Body of pancreas (tissue), 4 donors: ENCODE data around the gene SCAF4. TPM values are rescaled to one million over a fixed set of nuclear protein-coding genes. Genes with fewer than 3 reads are reported as not detected.

Experiments used
- ATAC-seq: fragments of 150-250 bp; one replicate; pipeline ENCODE4 v1.9.1; 2016
- DNase-seq, 4 donors: peaks; one replicate each; pipeline ENCODE4 v3.0.0-alpha.2; 2019
- H3K27ac ChIP-seq, 4 donors: fragments of 200-600 bp; sonication (generic); 1 replicate in 3 of 4; 2 replicates in 1 of 4; pipeline versions ENCODE4 v1.5.1 to v1.6.1; 2016 to 2019; ENCODE audit warnings: mild to moderate bottlenecking in 1 of 4, mixed read lengths in 1 of 4, moderate library complexity in 1 of 4
- H3K27me3 ChIP-seq, 2 donors: fragments of 200-600 bp; sonication (generic); one replicate each; pipeline ENCODE4 v1.6.0; 2016; ENCODE audit warnings: mild to moderate bottlenecking in 1 of 2
- H3K36me3 ChIP-seq, 2 donors: fragments of 200-600 bp; sonication (generic); replicated peaks in 1 of 2; 2 replicates each; pipeline ENCODE4 v1.5.1; 2016; ENCODE audit warnings: low read depth in 2 of 2; ENCODE audit not compliant: insufficient read depth in 1 of 2
- H3K4me1 ChIP-seq: fragments of 200-600 bp; sonication (generic); one replicate; pipeline ENCODE4 v1.6.0; 2016
- H3K4me3 ChIP-seq, 2 donors: fragments of 200-600 bp; sonication (generic); 1 replicate in 1 of 2; 2 replicates in 1 of 2; pipeline ENCODE4 v1.5.1; 2016 to 2019
- H3K9me3 ChIP-seq, 3 donors: fragments of 200-600 bp; sonication (generic); 1 replicate in 2 of 3; 2 replicates in 1 of 3; pipeline ENCODE4 v1.5.1; 2016
- CTCF ChIP-seq, 7 experiments: fragments of 450-650 bp in 4 of 7; fragments of 200-600 bp in 3 of 7; sonication (generic) in 3 of 7; IDR thresholded peaks; one replicate each; pipeline ENCODE4 v1.5.1; 2016 to 2019; ENCODE audit warnings: antibody characterized with exemption in 7 of 7
- POLR2A ChIP-seq, 3 donors: fragments of 450-650 bp; IDR thresholded peaks; one replicate each; pipeline ENCODE4 v1.6.1; 2016; ENCODE audit warnings: antibody characterized with exemption in 3 of 3, mild to moderate bottlenecking in 2 of 3
- WGBS, 2 donors: methylation state at CpG; one replicate each; pipeline ENCODE4 v1.1.5; 2017; 5-methylcytosine and 5-hydroxymethylcytosine counted together
- intact Hi-C: fragments of 100-400 bp; cut with DNase I; formaldehyde crosslinking; loops from one replicate; pipeline ENCODE4 v1.15.1; 2023
- total RNA-seq, 2 donors: library from RNA; depleted of rRNA; stranded (reverse); fragments of >200 nt; gene quantifications; one replicate each; pipeline ENCODE4 v1.1.0, GENCODE V29; 2016

SCAF4 gene
- total RNA-seq, 2 donors from 2014 or later: 9.2 to 11.4 TPM

- Histone ChIP-seq H3K27ac (no peak overlapping the region), H3K9me3 (no peaks in the 10 kb centered on the region), H3K4me1 (peaks cover 62% of the 10 kb centered on the region), H3K36me3 (no peaks in the 10 kb centered on the region), H3K27me3 (no peaks in the 10 kb centered on the region), H3K4me3 (no peak overlapping the region)
- DNase-seq: no peak
- no peak for ATAC-seq
- intact Hi-C loops: no loop called here
- 33 to 34% methylated on average over 3 of the region's 3 CpGs for WGBS, 2 donors
- no peak for TF ChIP-seq CTCF (IDR thresholded peaks at IDR 0.05)
- TF ChIP-seq POLR2A (IDR thresholded peaks at IDR 0.05): no peak
These were observed 3.0 kb downstream of the SCAF4 start for GRCh38 chr21:31728952-31729351.

- Histone ChIP-seq H3K36me3 (no peaks in the 10 kb centered on the region), H3K4me1 (peaks cover 57% of the 10 kb centered on the region), H3K4me3 (no peak overlapping the region), H3K27ac (no peak overlapping the region), H3K27me3 (no peaks in the 10 kb centered on the region), H3K9me3 (no peaks in the 10 kb centered on the region)
- WGBS, 2 donors: 75 to 86% methylated on average over 2 of the region's 2 CpGs
- no peak for DNase-seq
- no peak for TF ChIP-seq CTCF (IDR thresholded peaks at IDR 0.05)
- TF ChIP-seq POLR2A (IDR thresholded peaks at IDR 0.05): no peak
- ATAC-seq: no peak
- intact Hi-C loops: no loop called here
These were observed 3.7 kb downstream of the SCAF4 start for GRCh38 chr21:31728191-31728590.

- DNase-seq (no peak), ATAC-seq (no peak)
- Histone ChIP-seq H3K27me3 (no peaks in the 10 kb centered on the region), H3K4me3 (no peak overlapping the region), H3K36me3 (no peaks in the 10 kb centered on the region), H3K4me1 (peaks cover 49% of the 10 kb centered on the region), H3K27ac (no peak overlapping the region), H3K9me3 (no peaks in the 10 kb centered on the region)
- TF ChIP-seq POLR2A (IDR thresholded peaks at IDR 0.05) (no peak), CTCF (IDR thresholded peaks at IDR 0.05) (no peak)
- WGBS, 2 donors: 86 to 89% methylated on average over 7 of the region's 7 CpGs
- intact Hi-C loops: no loop called here
These were observed 4.7 kb downstream of the SCAF4 start for GRCh38 chr21:31727181-31727580.

GRCh38 chr21:31726407-31726806 is 5.5 kb downstream of the SCAF4 start:
- 87 to 95% methylated on average over 4 of the region's 4 CpGs for WGBS, 2 donors

More at GRCh38 chr21:31726407-31726806, 5.5 kb downstream of the SCAF4 start:
- TF ChIP-seq POLR2A (IDR thresholded peaks at IDR 0.05) (no peak), CTCF (IDR thresholded peaks at IDR 0.05) (no peak)
- Histone ChIP-seq H3K4me1 (peaks cover 52% of the 10 kb centered on the region), H3K36me3 (no peaks in the 10 kb centered on the region), H3K27ac (no peak overlapping the region), H3K9me3 (no peaks in the 10 kb centered on the region), H3K4me3 (no peak overlapping the region), H3K27me3 (no peaks in the 10 kb centered on the region)
- intact Hi-C loops: no loop called here
- ATAC-seq (no peak), DNase-seq (no peak)
